ENCODE measurements around the gene TEX52. TPM values are rescaled to one million over a fixed set of nuclear protein-coding genes. Genes with fewer than 3 reads are reported as not detected.

TEX52 gene
- total and polyA plus RNA-seq, 2 of the 13 experiments (the other 11 are each of a cell fraction or from before 2014, with no cell fraction given): 0.05 TPM; not detected in 1

DNA sequence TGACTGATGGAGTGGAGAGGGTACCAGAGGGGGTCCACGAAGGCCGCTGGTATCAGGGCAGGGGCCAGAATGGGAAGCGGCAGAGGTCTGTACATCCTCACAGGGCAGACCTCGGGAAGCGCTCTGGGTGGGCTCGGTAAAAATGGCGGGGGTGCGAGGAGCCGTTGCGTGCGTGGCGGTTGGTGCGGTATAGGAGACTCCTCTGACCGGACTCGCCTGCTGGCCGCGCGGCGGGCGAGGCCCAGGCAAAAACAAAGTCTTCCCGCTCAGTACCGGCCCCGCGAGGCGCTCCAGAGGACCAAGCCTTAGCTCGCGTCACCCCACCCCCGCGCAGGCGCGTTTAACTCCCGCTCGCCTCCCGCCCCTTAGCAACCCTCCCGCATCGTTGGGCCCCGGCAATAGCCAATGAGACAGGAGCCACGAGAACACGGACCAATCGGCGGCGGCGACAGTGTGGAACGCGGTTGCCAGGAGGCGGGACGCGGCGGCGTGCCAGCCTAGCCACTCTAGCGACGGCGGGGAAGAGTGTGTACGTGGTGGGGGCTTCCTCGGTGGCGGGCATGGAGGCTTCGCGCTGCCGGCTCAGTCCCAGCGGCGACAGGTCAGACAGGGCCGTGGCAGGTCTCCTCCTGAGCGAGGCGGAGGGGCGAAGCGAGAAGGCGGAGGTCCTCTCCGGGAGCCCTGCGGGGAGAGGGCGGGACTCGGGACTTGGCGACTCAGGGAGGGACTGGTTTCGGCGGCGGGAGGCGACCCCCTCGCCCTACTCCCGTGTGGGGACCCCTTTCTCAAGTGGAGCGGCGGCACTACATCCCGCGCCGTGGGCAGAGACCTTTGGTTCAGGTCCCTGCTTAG lies 33.8 kb upstream of the TEX52 start, which contains the start of gene TULP3 (continued):
- TF ChIP-seq HNRNPL (IDR thresholded peaks at IDR 0.05; ENCODE audit: low read depth, low read length): 0 out of 2 replicates have a peak, but pooled peaks have one; percentile 34
- TF ChIP-seq PAXIP1 (CRISPR knock-in tag; conservative IDR thresholded peaks at IDR 0.05): peak; percentile 59
- peak; percentile 46; the same call in 1 of the 2 replicates for TF ChIP-seq ZNF33B (CRISPR knock-in tag; IDR thresholded peaks at IDR 0.05)
- TF ChIP-seq ZNF510 (CRISPR knock-in tag; IDR thresholded peaks at IDR 0.05; ENCODE audit: low read depth): 0 out of 2 replicates have a peak, but pooled peaks have one; percentile 73
- TF ChIP-seq ZBTB39 (CRISPR knock-in tag; IDR thresholded peaks at IDR 0.05): 0 out of 2 replicates have a peak, but pooled peaks have one; percentile 84
- no peak for TF ChIP-seq PREB (CRISPR knock-in tag; IDR thresholded peaks at IDR 0.05)
- 0 out of 2 replicates have a peak, but pooled peaks have one; percentile 19 for TF ChIP-seq ZNF503 (CRISPR knock-in tag; IDR thresholded peaks at IDR 0.05)
- TF ChIP-seq DPF2 (CRISPR knock-in tag; IDR thresholded peaks at IDR 0.05; ENCODE audit: borderline replicate concordance, low read depth): no peak
- TF ChIP-seq ZC3H4 (CRISPR knock-in tag; IDR thresholded peaks at IDR 0.05; ENCODE audit: borderline replicate concordance): no peak
- peak; percentile 65 to 93 for TF ChIP-seq POLR2A (IDR thresholded peaks at IDR 0.05; ENCODE audit: insufficient read depth in 1 of 2, low read depth in 2 of 2, low read length in 2 of 2)
- peak; percentile 75; the same call in 1 of the 2 replicates for TF ChIP-seq ZNF556 (CRISPR knock-in tag; IDR thresholded peaks at IDR 0.05; ENCODE audit: borderline replicate concordance)
- peak; percentile 82 for TF ChIP-seq HOXA3 (CRISPR knock-in tag; IDR thresholded peaks at IDR 0.05)
- peak; percentile 34; the same call in 1 of the 2 replicates for TF ChIP-seq CEBPG (CRISPR knock-in tag; IDR thresholded peaks at IDR 0.05)
- TF ChIP-seq JARID2 (CRISPR knock-in tag; IDR thresholded peaks at IDR 0.05; ENCODE audit: insufficient replicate concordance): peak; percentile 21
- TF ChIP-seq ELF4 (CRISPR knock-in tag; IDR thresholded peaks at IDR 0.05; ENCODE audit: borderline replicate concordance): no peak
- peak; percentile 91 for TF ChIP-seq SP4 (CRISPR knock-in tag; IDR thresholded peaks at IDR 0.05)
- TF ChIP-seq BORCS8-MEF2B (CRISPR knock-in tag; IDR thresholded peaks at IDR 0.05): peak; percentile 88
- no peak for TF ChIP-seq ZBTB1 (CRISPR knock-in tag; IDR thresholded peaks at IDR 0.05; ENCODE audit: borderline replicate concordance)

All from HepG2 (cell line).